Glomerular visceral epithelial cell (primary cell): ENCODE data around the gene TSPEAR.

Source experiments
- DNase-seq: peaks from one replicate; pipeline ENCODE4 v3.0.0-alpha.2; 2016; ENCODE audit errors: extremely low spot score

TSPEAR gene

GRCh38 chr21:44515359-44516165 lies 195.8 kb downstream of the TSPEAR start:
- DNase-seq: no peak

GRCh38 chr21:44514746-44515358 lies 196.5 kb downstream of the TSPEAR start:
- DNase-seq: no peak

GRCh38 chr21:44514218-44514520 lies 197.2 kb downstream of the TSPEAR start:
- DNase-seq: no peak

- DNase-seq: peak; percentile 13
Measured at GRCh38 chr21:44513389-44514217, 197.8 kb downstream of the TSPEAR start.

GRCh38 chr21:44512496-44513388 lies 198.6 kb downstream of the TSPEAR start:
- DNase-seq: no peak

- DNase-seq: no peak
Measured at GRCh38 chr21:44511938-44512275, 199.5 kb downstream of the TSPEAR start.

GRCh38 chr21:44511219-44511937 lies 200.0 kb downstream of the TSPEAR start:
- no peak for DNase-seq

- DNase-seq: peak; percentile 54
Measured at GRCh38 chr21:44510508-44511218, 200.7 kb downstream of the TSPEAR start.

- DNase-seq: no peak
Measured at GRCh38 chr21:44510109-44510507, 201.3 kb downstream of the TSPEAR start.

GRCh38 chr21:44509539-44509938 lies 201.8 kb downstream of the TSPEAR start:
- DNase-seq: peak; percentile 15

- no peak for DNase-seq
Measured at GRCh38 chr21:44508711-44509445, 202.5 kb downstream of the TSPEAR start.

- no peak for DNase-seq
Measured at GRCh38 chr21:44508426-44508710, 203.0 kb downstream of the TSPEAR start.

GRCh38 chr21:44507673-44508425 lies 203.5 kb downstream of the TSPEAR start:
- DNase-seq: no peak

- no peak for DNase-seq
Measured at GRCh38 chr21:44506279-44507255, 204.8 kb downstream of the TSPEAR start.

- DNase-seq: no peak
Measured at GRCh38 chr21:44505673-44506278, 205.6 kb downstream of the TSPEAR start.

- DNase-seq: no peak
Measured at GRCh38 chr21:44503901-44504399, 207.4 kb downstream of the TSPEAR start.
